B cell (primary cell): ENCODE data around the gene DDI2.

Source experiments
- CTCF ChIP-seq: fragments of 200-600 bp; IDR thresholded peaks from one replicate; pipeline ENCODE4 v1.8.0; 2022; ENCODE audit warnings: antibody characterized with exemption, mild to moderate bottlenecking
- EZH2 ChIP-seq: IDR thresholded peaks from 2 replicates; pipeline ENCODE4 v1.6.1; 2012; ENCODE audit warnings: borderline replicate concordance, low read depth, mild to moderate bottlenecking, moderate library complexity, low read length; ENCODE audit not compliant: insufficient read depth, poor library complexity, severe bottlenecking

DNA sequence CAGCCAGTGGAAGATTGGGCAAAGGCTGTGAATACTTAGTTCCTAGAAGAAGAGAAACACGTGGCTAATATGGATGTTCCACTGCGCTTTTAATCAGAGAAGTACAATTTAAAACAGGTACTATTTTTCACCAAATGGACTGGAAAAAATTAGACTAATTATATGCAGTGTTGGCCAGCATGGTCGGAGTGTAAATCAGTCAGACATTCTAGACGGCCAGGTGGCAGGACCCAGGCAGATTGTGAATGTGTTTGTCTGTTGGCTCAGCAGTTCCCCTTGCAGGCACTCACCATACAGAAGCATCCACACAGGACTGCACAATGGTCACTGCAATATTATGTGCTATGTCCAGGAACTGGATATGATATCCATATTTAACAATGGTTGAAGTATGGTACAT, 94.9 kb downstream of the DDI2 start:
- TF ChIP-seq CTCF (no peak), EZH2 (no peak)
